Loucy (cell line): Measurements from ENCODE around the gene ABTB2.

Experiments used
- EZH2phosphoT487 ChIP-seq: fragments of 200-600 bp; IDR thresholded peaks from 2 replicates; pipeline ENCODE4 v1.6.1; 2018; ENCODE audit warnings: antibody characterized with exemption, mild to moderate bottlenecking, moderate library complexity, borderline replicate concordance
- TF ChIP-seq, protein P1 (sequence below): fragments of 200-600 bp; sonication (generic); conservative IDR thresholded peaks from 2 replicates; pipeline ENCODE4 v1.5.1; 2014; ENCODE audit warnings: mild to moderate bottlenecking, antibody characterized with exemption, low read length

DNA sequence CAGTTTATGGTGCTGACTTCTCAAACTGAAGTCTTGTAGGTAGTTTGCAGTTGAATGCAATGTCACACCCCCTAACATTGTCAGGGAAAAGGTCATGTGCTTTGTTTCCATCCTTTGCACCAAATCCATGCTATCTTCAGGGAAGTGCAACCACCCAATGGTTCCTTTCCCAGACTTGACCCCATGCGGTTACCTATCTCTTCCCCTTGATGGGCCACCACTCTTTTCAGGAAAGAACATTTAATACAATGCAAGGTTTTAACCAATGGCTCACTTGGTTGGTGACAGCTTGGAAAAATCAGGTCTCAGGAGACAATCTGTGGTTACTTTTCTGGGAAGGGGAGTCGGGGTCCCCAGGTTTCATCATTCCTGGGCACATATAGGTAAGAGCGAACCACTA lies 2.1 kb downstream of the ABTB2 start:
- TF ChIP-seq, protein P1, sequence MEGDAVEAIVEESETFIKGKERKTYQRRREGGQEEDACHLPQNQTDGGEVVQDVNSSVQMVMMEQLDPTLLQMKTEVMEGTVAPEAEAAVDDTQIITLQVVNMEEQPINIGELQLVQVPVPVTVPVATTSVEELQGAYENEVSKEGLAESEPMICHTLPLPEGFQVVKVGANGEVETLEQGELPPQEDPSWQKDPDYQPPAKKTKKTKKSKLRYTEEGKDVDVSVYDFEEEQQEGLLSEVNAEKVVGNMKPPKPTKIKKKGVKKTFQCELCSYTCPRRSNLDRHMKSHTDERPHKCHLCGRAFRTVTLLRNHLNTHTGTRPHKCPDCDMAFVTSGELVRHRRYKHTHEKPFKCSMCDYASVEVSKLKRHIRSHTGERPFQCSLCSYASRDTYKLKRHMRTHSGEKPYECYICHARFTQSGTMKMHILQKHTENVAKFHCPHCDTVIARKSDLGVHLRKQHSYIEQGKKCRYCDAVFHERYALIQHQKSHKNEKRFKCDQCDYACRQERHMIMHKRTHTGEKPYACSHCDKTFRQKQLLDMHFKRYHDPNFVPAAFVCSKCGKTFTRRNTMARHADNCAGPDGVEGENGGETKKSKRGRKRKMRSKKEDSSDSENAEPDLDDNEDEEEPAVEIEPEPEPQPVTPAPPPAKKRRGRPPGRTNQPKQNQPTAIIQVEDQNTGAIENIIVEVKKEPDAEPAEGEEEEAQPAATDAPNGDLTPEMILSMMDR, result no peak
- no peak for TF ChIP-seq EZH2phosphoT487
